Testis (tissue), 2 donors: ENCODE measurements around the gene RAET1E.
"Not testable (repeated sequence)": the region's sequence is repeated elsewhere in the genome, so short reads cannot be mapped to it uniquely, and the experiment has no call there.

Experiments used
- CTCF ChIP-seq, 3 experiments: fragments of 450-650 bp in 2 of 3; fragments of 200-600 bp in 1 of 3; sonication (generic) in 1 of 3; IDR thresholded peaks; one replicate each; pipeline ENCODE4 v1.5.1; 2016 to 2019; ENCODE audit warnings: antibody characterized with exemption in 3 of 3, mild to moderate bottlenecking in 2 of 3, moderate library complexity in 1 of 3
- POLR2A ChIP-seq: fragments of 450-650 bp; IDR thresholded peaks from one replicate; pipeline ENCODE4 v1.6.1; 2017; ENCODE audit warnings: antibody characterized with exemption, mild to moderate bottlenecking, moderate library complexity

GRCh38 chr6:149908480-149908879 lies 10.6 kb upstream of the RAET1E start:
- TF ChIP-seq CTCF (IDR thresholded peaks at IDR 0.05); POLR2A: not testable (repeated sequence)
